GM21576 (cell line): ENCODE data around the gene RIPPLY3.
"Not testable (repeated sequence)": the region's sequence is repeated elsewhere in the genome, so short reads cannot be mapped to it uniquely, and the experiment has no call there.

Experiments
- ATAC-seq: cut with Tn5 transposase; IDR thresholded peaks from one replicate; pipeline ENCODE4 v1.9.1; 2021; ENCODE audit warnings: mild to moderate bottlenecking, moderate library complexity; ENCODE audit not compliant: unreplicated experiment

RIPPLY3 gene

DNA sequence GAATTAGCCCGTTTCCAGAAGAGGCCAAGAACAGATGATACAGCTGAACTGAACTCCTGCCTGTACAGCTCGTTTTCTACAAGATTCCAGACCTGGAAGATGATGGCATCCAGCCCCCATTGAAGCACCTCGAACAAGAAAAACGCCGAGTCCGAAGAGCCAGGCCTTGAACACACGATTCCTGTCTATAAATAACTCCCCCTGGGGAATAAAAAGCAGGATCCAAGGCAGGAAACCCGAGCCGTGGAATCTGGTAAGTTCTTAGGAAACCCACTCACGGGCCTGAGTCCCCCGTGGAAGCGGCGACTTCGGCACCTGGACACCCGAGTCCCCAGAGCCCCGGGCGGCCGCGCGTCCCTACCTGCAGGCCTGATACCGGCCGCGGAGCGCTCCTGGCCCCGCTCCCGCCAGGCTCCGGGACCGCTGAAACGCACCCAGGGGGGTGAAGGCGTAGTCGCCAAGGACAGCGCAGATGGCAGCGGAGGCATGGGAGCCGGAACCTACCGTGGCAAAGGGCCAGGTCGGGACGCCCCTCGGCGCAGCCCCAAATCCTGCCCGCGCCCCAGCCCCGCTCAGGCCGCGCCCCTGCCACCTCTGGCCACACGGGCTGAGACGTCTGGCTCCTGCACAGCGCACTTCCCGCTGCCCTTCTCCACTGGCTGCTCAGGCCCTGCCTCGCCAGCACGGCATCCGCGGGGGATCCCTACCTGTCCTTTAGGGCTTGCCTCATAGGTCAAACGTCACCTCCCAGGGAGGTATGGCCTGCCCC, 26.0 kb upstream of the RIPPLY3 start:
- ATAC-seq = no peak

DNA sequence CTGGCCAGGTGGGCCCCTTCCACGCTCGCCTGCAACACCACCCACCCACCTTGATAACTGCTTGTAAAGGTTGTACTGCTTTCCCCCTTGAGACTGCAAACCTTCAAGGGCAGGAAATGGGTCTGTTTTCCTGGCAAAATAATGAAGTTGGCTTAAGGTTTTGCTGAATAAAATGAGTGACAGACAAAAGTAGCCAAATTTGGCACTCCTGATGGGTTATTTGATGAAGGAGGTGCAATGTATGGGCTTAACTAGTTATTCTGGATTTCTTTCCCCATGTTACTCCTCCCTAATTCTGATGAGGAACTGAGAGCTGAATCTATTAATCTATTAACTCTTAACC, 25.5 kb upstream of the RIPPLY3 start:
- ATAC-seq = no peak

DNA sequence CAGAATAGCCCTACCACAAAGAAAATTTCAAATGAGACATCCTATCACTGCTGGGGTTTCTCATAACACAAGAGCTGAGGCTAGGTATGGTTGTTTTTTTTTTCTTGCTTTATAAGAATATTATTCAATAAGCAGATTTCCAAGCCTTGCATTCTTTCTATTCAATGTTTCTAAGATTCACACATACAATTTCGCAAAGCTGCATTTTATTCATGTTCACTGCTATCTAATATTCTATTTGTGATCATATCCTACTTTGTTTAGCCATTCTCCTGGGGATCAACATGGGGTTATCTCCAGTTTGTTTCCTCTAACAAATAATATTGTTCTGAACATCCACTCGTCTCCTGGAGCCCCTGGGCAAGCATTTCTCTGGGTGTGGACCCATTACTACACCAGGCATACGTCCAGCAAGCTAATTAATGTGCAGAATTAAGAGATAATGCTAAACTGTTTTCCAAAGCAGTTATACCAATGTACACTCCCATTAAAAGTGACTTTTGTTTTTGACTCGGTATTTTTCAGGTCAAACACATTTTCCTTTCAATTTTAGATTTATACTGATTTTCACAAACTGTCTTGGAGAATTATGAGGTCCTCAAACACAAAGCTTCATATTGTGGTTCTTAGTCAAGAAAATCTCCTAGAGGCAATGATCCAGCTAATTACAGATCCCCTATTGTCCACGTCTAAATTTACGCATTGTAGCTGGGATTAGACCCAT, 24.4 kb upstream of the RIPPLY3 start:
- no peak for ATAC-seq

DNA sequence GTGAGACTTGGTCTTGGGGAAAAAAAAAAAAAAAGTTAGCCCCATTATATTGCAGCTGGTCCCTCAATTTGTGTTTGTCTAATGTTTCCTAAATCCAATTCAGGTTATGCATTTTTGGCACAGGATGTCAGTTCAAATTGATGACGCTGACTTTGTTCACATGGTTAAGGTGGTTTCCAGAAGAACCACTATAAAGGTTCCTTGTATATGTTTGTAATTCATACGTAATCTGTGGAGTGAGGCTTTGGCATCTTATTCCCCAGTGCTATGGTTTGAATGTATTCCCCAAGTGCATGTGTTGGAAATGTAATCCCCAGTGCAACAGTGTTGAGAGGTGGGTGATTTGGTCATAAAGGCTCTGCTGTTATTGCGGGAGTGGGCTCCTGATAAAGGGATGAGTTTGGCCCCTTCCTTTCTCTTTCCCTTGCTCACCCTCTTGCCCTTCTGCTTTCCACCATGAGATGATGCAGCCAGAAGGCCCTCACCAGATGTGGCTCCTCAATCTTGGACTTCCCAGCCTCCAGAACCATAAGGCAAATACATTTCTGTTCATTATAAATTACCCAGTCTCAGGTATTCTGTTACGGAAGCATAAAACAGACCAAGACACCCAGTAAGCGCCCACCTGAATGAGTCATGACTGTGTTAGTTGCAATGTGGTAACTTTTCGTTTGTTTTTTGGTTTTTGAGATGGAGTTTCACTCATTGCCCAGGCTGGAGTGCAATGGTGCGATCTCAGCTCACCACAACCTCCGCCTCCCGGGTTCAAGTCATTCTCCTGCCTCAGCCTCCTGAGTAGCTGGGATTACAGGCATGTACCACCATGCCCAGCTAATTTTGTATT, 20.5 kb upstream of the RIPPLY3 start:
- no peak for ATAC-seq

GRCh38 chr21:36987845-36988244, 18.7 kb upstream of the RIPPLY3 start:
- no peak for ATAC-seq

- no peak for ATAC-seq
Measured at GRCh38 chr21:36988536-36988935, 18.0 kb upstream of the RIPPLY3 start.

- ATAC-seq = not testable (repeated sequence)
Measured at GRCh38 chr21:36989199-36989698, 17.3 kb upstream of the RIPPLY3 start.

DNA sequence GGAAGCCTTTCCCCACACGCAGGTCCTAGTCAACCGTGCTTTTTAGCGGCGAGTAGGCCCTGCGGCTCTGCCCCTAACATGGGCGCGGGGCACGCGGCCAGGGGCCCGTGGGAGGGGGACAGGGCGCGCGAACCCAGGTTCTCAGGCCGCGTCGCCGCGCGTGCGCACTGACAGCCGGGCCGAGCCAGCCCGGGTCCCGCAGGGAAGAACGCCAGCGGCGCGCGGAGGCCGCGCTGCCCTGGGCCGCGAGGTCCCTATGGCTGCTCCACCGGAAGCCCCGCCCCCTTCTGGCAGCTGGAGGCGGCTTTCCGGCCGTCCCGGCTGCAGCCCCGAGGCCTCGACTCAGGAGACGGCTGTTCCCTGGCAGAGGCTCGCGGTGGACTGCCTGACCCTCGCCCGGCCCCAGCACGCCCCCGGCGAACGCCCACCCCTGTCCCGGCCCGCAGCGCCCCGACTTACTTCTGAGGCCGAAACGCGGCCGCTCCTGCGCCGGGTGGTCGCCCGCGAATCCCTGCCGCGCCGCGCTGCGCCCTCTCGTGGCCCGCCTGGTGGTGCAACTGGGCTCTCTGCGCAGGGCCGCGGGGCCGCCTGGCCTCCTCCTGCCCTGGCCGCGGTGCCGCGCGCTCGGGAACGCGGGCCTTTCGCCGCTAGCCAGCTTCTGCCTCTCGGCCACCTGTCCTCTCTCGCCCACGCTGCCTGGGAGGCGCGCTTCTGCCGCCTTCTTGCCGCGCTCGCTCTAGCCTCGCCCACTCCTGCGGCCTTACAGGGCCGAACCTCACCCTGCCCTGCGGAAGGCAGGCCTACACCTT, 16.6 kb upstream of the RIPPLY3 start:
- peak; percentile 83 for ATAC-seq

DNA sequence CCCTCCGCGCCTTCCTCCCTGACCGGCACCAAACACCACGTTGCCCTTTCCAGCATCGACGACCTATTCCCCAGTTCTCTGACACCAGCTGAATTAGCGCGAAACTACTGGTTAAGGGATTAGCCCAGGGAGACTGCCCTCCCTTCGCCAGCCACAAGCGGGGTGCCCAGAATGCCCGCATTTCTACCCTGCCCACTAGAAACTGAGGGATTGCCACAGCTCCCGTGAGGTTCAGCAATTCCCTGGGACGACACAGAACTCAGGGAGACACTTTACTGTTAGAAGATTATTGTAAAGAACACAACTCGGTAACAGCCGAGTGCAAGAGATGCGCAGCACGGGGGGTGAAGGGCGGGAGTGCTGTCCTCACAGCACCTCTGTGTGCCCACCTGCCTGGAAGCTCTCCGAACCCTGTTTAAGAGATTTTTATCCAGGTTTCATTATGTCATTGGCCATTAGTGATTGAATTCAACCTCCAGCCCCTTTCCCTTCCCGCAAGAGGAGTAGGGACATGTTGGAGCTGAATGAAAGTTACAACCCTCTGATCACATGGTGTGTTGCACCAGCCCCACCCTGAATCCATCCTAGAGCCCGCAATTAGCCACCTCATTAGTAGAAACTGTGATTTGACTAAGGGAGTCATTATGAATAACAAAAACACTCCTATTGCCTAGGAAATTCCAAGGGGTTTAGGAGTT, 15.8 kb upstream of the RIPPLY3 start:
- ATAC-seq = no peak

DNA sequence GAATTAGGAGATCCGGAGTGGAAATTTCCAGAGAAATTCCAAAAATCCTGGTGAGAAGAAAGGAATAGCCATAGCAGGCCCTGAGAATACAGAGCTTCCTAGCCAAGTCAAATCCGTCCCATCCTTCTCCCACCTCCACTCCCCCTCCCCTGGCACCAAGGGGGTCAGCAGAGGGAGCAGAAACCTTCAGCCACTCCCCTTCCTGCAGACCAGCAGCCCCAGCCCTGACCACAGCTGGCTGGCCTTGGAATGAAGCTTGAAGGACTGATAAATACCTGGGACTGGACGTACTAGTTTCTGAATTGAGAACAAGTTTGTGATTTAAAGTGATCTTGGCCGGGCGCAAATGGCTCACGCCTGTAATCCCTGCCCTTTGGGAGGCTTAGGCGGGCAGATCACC, 13.8 kb upstream of the RIPPLY3 start:
- no peak for ATAC-seq

GRCh38 chr21:36994501-36995158, 11.9 kb upstream of the RIPPLY3 start:
- no peak for ATAC-seq

DNA sequence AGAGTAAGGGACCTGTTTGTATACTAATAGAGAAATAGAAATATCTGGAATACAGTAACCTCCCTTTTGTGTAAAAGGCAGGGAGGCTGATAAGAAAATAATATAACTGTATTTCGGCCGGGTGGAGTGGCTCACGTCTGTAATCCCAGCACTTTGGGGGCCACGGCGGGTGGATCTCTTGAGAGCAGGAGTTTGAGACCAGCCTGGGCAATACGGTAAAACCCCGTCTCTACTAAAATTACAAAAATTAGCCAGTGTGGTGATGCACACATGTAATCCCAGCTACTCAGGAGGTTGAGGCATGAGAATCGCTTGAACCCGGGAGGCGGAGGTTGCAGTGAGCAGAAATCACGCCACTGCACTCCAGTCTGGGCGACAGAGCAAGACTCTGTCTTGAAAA, 11.2 kb upstream of the RIPPLY3 start:
- ATAC-seq = not testable (repeated sequence)

- no peak for ATAC-seq
Measured at GRCh38 chr21:36999131-36999898, 7.2 kb upstream of the RIPPLY3 start.

- ATAC-seq = no peak
Measured at GRCh38 chr21:37000381-37000780, 6.1 kb upstream of the RIPPLY3 start.

DNA sequence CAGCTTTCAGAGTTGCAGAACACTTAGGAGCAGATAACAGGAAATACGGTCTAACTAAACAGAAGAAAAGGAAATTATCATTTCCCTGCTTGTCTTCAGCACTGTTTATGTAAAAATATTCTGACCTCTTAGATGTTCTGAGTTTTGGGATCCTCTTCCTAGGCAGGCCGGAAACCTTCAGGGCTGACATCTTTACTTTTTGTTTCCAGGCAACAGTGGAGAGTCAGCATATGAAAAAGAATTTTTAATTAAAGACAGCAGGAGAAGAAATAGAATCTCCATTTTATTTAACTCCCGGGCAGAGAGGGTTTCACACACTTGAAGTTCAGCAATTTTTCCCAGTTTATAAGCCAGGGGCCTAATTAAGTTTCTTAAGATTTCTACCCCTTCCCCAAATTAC, 5.1 kb upstream of the RIPPLY3 start:
- no peak for ATAC-seq

DNA sequence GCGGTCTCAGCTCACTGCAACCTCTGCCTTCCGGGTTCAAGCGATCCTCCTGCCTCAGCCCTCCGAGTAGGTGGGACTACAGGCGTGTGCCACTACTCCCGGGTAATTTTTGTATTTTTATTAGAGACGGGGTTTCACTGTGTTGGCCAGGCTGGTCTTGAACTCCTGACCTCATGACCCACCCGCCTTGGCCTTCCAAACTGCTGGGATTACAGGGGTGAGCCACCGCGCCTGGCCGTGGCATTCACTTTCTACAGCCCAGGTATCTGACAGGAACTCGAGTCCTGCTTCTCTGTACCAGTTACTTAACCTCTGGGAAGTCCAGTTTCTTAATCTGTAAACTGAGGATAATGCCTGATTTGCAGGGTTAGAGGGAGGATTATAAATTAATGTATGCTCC, 3.7 kb upstream of the RIPPLY3 start:
- ATAC-seq = not testable (repeated sequence)

- not testable (repeated sequence) for ATAC-seq
Measured at GRCh38 chr21:37003917-37004316, 2.6 kb upstream of the RIPPLY3 start.

DNA sequence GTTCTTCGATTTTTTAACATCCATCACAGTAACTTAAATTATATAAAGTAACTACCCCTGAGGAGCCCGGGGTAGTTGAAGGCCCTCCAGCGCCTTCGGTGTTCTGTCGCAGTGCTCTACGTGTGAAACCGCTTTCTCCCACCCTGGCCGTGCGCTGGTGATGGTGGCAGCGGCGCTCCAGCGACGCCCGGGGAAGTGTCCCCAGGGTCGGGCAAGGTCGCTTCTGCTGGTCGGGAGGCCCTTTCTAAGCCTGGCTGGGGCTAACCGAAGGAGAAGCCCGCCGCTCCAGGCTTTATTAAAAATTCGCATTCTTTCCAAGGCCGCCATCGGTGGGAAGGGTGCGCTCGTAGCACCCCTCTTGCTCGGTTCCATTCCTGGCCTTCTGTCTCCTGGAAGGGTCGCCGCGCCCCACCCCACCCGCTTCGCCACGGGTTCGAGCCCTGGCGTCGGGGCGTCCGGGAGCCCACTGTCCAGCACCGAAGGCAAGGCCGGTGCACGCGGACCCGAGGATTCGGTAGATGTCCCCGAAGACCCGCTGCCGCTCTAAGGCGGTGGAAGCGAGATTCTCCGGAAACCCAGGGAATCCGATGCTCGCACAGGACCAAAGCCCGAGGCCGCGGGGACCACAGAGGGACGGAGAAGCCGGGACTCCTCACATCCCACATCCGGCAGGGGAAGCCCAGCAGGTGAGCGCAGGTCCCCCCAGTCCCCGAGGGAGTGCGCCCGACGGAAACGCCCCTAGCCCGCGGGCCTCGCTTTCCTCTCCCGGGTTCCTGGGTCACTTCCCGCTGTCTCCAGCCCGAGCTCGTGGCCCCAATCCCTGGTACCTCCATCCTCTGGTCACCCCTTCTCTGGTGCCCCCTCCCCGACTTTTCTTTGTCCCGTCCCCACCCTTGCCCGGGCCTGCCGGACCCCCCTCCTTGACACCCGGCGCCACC, 685 bp upstream of the RIPPLY3 start:
- ATAC-seq = no peak
